HG02943 (cell line): ENCODE data around the gene FKBP1A.
A peak's percentile ranks its signal among the peaks of the same experiment; 100 is the strongest.

Experiments
- ATAC-seq: cut with Tn5 transposase; IDR thresholded peaks from one replicate; pipeline ENCODE4 v1.9.1; 2021; ENCODE audit warnings: mild to moderate bottlenecking, low read depth, moderate library complexity; ENCODE audit not compliant: unreplicated experiment

FKBP1A gene

DNA sequence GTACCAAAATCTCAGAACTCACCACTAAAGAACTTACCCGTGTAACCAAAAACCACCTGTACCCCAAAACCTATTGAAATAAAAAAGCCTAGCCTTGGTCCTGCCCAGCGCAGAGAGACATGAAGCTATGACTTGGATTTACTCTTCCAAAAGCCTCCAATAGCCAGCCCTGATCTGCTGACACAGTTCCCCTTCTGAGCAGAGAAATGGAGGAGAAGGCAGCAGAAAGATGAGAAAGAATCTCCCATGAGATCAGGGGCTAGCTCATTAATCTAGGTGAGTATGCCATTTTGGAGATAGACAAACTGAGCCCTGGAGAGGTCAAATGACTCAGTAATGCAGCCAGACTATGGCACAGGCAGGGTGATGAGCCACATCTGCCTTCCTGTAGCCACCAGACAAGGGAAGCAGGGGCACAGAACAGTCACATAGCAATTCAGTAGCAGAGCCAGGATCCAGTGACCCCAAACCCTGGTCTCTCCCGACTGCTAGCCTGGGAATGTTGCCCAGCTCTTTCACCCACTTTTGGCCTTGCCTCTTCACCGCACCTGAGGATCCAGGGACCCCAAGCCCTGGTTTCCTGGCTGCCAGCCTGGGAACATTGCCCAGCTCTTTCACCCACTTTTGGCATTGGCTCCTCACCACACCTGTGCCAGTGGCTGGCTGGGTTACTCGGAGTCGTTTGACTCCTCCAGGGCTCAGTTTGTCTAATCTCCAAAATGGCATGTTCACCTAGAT, 56.7 kb downstream of the FKBP1A start:
- ATAC-seq, result no peak

GRCh38 chr20:1334761-1335160, 58.1 kb downstream of the FKBP1A start:
- no peak for ATAC-seq

DNA sequence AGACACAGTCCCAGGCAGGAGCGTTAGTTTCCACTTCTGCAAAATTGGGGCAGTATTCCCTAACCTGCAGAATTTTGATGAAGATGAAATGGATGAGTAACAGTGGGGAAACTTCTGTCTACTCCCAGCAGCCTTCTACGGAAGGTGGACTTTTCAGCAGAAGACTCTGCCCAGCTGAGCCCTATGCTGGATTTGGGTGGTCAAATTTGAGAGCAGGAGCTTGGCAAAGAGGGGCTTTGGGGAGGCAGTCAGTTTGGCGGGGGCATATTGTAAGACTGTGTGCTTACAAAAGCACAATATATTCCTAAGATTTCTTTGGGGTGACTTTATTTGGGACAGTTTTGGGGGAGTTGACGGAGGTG, 58.5 kb downstream of the FKBP1A start:
- ATAC-seq, result no peak

GRCh38 chr20:1333462-1334369, 59.1 kb downstream of the FKBP1A start:
- no peak for ATAC-seq

- ATAC-seq, result no peak
Measured at GRCh38 chr20:1332749-1333300, 60.0 kb downstream of the FKBP1A start.

DNA sequence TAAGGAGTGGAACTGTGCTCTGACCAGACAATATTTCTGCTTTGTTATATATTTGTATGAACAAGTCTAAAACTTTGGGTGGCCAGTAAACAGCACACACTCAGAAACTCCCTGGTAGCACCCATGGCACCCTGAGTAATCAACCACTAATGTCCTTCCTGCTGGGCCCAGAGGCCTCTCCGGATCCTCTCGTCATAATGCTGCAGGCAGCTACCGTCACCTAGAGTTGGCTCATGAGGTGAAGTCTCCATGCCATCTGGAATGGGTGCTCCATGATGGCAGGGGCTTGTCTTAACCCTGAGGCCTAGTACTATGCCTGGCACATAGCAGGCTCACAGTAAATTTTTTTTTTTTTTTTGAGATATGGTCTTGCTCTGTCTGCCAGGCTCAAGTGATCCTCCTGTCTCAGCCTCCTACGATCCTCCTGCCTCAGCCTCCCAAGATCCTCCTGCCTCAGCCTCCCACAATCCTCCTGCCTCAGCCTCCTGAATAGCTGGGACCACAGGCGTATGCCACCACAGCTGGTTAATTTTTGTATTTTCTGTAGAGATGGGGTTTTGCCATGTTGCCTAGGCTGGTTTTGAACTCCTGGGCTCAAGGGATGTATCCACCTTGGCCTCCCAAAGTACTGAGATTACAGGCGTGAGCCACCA, 60.9 kb downstream of the FKBP1A start:
- ATAC-seq, result no peak

- no peak for ATAC-seq
Measured at GRCh38 chr20:1331101-1331500, 61.8 kb downstream of the FKBP1A start.

- no peak for ATAC-seq
Measured at GRCh38 chr20:1330075-1330830, 62.6 kb downstream of the FKBP1A start.

DNA sequence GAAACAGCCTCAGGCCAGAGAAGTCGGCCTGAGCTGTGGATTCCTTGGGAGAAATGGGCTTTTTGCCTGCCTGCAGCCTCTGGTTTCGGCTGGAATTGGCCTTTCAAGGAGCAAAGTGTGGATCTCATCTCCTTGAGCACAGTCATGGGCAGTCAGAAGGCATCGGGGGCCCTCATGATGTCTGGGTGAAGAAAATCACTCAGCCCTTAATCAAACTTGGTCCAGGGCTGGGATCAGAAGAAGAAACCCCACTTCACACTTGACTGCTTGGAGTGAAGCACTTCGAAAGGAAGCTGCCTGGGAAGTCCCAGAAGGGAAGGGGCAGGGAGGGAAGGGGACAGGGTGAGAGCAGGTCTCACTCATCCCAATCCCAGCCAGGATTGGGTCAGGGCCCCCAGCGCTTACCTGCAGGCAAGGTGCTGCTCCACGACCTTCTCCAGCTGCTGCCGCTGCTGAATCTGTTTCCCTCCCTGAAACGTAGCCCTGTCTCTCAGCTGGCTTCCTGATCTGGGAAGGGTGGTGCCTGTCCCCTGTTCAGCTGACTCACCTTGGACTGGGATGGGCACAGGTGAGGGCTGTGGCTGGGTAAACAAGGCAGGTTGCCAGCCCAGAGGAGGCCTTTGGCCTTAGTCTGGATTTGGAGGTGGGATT, 64.0 kb downstream of the FKBP1A start, which contains the start of gene SDCBP2:
Gene SDCBP2 (minus strand): TSS at position 460 of the 651 bp plus-strand sequence. CDS start 8,723 bp downstream, outside the sequence.
- no peak for ATAC-seq

- ATAC-seq, result no peak
Measured at GRCh38 chr20:1327827-1328679, 64.8 kb downstream of the FKBP1A start.

GRCh38 chr20:1327241-1327653, 65.6 kb downstream of the FKBP1A start:
- ATAC-seq, result no peak

DNA sequence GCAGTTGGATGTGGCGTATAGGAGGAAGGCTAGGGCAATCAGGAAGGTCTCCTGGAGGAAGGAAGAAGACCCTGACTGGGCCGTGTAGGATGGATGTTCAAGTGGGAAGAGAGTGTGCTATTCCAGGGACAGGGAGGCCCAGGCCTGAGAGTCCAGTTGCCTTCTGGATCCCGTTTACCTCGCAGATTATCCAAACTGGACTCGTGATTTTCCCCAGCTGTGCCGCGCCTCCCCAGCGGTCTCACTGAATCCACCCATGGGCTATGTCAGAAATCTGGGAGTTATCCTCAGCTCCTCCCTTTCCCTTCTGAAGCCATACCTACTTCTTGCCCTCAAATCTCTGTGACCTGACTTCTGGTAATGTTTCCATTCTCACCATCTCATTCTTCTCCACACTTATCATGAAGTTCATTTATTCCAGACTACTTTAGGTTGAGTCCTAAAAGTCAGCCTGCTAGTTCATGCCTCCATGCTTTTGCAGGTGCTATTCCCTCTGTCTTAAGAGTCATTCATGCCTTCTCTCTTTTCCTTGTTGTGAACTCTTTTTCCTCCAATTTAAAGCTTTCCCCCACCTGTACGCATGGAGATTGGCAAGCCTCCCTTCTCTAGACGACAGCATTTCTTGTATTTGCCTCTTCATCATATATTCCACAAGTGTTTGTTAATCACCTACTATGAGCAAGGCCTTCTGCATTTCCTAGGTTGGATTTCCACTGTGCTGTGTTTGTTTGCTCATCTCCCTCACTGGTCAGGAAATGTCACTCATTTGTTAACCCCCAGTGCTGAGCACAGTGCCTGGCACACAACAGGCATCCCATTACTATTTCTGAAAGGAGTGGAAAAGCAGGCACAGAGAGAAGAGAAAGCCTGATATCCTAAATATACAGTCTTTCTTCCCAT, 66.6 kb downstream of the FKBP1A start:
- ATAC-seq, result no peak

- peak; percentile 87 for ATAC-seq
Measured at GRCh38 chr20:1325173-1326030, 67.5 kb downstream of the FKBP1A start.

DNA sequence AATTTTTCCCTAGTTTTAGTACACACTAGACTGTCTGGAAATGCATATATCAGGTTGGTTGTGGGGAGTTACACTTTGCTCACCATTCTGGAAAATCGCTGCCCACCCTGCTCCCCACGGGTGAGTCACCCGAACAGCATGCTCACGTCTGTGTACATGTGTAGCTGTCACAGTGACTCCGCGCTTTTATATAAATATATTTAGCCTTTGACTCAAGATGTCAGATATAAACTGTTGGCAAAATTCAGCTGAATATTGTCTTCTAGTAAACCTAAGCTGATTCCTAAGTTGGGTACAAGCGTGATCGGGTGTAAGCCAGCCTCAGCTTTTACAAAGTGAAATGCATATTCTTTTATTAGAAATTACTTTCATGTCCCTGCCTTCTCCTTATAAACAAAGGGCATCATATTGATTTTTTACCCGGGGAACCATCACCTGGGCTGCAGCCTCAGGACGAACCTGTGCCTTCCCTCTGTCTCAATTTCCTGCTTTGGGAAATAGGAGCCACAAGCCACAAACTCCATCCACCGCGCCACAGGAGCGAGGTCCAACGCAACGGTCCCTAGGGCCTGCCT, 68.2 kb downstream of the FKBP1A start:
- ATAC-seq, result no peak

- ATAC-seq, result no peak
Measured at GRCh38 chr20:1323830-1324597, 68.8 kb downstream of the FKBP1A start.

DNA sequence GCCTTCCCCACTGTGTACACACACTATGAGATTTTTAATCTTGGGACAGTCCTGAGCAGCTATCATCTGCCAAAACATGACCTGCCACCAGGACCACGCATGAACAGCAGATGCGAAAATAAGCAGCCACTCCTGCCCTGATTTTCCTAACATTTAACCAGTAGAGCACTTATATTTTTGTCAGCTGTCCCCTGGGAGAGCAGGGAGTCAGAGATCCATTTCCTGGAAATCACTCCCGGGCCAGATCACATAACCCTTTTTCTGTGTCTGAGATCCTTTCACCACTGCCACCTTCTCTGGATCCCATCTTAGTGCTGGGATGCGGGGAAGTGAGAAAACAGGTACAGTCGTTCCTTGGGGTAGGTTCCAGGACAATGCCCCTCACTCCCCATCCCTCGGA, 69.6 kb downstream of the FKBP1A start:
- no peak for ATAC-seq
